Stimulated activated CD4-positive, alpha-beta T cell treated with anti-CD3 and anti-CD28 coated beads, Interleukin-15, amount 100 ng/mL, for 1 hour (primary cell): ENCODE data around the gene NBL1.

ENCODE experiments used
- DNase-seq, 2 donors: peaks; one replicate each; pipeline ENCODE4 v3.0.0-alpha.2; 2020; ENCODE audit warnings: low read depth in 1 of 2, low spot score in 1 of 2

Gene NBL1, protein sequence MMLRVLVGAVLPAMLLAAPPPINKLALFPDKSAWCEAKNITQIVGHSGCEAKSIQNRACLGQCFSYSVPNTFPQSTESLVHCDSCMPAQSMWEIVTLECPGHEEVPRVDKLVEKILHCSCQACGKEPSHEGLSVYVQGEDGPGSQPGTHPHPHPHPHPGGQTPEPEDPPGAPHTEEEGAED

GRCh38 chr1:19643602-19644394 is at the start of gene NBL1:
Gene NBL1, plus strand, starts transcription at chr1:19644311. Its CDS starts 10,720 bp downstream, at chr1:19655031.
- DNase-seq, result peak; percentile 57 to 62

GRCh38 chr1:19596065-19596713 is 47.9 kb upstream of the NBL1 start:
- DNase-seq, result no peak

- DNase-seq, result peak; percentile 89 to 94
These were observed 47.2 kb upstream of the NBL1 start for GRCh38 chr1:19596714-19597495.

DNA sequence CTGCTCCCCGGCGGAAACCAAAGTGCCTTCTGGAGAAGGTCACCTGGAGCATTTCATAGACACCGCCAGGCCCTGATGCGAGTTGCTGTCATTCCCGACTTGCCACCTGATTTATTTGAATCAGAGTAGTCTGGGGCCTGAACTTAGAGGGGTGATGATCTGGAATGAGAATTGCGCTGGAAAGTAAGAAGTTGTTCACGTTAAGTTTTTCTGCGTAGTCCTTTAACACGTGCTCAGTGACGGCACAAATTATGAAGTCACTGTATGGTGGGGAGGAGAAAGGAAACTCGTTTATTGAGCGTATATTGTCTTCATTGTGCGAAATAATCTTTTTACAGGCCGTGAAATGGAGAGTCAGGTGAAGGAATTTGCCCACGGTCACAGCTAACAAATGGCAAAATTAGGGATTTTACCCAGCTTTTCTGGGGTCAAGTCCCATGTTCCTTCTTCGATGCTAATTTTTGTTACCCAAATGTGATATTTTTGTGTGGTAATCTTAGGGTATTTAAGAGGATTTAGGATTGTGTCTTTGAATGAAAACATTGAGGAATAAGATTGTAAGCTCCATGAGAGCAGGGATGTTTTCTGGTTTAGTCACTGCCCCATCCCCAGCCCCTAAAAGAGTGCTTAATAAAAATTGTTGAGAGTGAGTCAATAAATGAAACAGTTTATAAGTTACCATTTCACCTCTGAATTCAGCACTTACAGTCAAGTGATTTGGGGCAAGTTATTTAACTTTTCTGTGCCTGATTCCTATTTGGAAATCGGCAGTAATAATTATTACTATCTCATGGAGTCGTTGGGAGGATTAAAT is 46.4 kb upstream of the NBL1 start:
- DNase-seq, result peak in 1 of 2 donors; percentile 51

- no peak for DNase-seq
These were observed 44.3 kb upstream of the NBL1 start for GRCh38 chr1:19599810-19600209.

DNA sequence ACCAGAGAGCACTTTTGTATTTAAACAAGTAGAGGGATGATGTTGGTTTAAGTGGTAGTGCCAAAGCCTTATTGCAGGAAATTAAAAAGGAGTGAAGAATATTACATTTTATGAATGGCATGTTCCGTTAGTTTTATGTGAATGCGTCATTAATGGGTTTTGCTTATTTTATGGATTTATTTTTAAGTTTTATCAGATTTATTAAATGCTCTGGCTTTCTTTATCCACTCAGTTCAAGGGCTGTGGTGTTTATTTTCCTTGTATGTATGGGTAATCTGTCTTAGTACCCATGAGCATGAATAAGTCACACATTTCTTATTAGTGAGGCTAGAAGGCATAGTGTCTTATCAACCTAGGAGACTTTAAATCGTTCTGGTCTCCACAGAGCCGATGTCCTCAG is 41.6 kb upstream of the NBL1 start:
- no peak for DNase-seq

- no peak for DNase-seq
These were observed 38.1 kb upstream of the NBL1 start for GRCh38 chr1:19605967-19606366.

DNA sequence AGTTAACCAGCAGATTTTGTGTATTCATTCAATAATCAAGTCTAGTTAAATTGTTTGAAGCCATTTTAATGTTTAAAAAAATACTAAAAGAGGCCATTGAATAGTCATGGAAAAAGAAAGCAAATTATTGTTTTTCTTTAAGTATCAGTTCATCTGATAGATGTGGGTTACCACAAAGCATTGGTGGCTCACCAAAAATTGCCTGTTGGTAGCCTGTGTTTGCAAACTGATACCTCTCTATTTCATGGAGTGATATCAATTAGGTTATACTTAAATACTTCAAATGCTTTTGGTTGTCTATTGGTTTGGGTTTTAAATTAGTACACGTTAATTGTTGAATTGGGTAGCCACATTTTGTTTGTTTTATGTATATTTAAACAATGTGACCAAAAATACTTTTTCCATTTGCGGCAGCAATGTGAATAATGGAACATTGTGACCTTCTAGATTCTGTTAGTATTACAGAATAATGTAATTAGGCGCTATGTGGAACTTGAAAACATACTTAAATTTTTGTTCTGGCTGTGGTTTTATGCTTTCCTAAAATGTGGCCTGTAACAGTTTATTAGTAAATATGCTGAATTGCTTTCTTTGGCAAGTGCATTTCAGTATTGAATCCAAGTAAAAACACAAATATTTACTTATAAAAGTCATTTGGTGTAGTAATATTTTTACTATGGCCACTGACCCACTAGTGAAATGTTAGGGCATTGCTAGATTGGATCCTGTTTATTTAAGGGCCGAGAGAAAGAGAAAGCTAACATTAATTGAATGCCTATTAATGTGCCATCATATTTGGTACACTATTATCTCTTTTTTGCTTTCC is 37.1 kb upstream of the NBL1 start:
- DNase-seq, result no peak

GRCh38 chr1:19608232-19608631 is 35.9 kb upstream of the NBL1 start:
- no peak for DNase-seq

DNA sequence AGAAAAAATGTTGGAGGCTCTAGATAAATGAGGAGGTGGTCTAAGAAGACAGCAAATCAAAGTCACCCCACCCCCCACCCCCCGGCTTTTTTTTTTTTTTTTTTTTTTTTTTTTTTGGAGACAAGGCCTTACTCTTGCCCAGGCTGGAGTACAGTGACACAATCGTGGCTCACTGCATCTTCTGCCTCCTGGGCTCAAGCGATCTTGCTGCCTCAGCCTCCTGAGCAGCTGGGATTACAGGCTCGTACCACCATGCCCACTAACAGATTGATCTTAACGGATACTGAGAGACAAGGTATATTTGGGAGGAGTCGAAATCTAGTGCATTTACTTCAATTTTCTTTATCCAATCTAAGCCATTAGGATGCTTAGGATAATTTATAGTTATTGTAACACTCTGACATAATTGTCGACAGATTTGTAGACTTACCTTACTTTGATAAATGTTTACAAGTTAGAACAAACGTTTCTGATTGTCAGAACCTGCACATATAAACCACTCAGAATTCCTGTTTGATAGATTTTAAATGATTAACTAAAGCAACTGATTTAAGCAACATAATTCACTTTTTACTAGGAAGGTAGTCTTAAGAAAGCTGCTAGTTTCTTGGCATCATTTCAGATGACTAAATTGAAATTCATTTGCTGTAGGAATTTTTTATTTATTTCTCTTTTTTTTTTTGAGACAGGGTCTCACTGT is 33.7 kb upstream of the NBL1 start:
- no peak for DNase-seq

DNA sequence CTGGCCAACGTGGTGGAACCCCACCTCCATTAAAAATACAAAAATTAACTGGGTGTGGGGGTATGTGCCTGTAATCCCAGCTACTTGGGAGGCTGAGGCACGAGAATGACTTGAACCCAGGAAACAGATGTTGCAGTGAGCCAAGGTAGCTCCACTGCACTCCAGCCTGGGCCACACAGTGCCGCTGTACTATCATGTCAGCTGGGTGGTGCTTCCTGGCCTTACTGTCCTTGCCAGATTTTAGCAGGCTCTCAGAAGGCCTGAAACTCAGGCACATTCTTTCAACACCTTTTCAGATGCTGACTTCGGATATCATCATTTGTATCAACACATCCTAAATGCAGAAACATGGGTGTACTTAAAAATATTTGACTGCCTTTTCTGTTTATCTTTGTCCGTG is 31.6 kb upstream of the NBL1 start:
- no peak for DNase-seq

- no peak for DNase-seq
These were observed 30.9 kb upstream of the NBL1 start for GRCh38 chr1:19613171-19613703.

GRCh38 chr1:19615438-19615837 is 28.7 kb upstream of the NBL1 start:
- DNase-seq, result no peak

GRCh38 chr1:19616489-19616888 is 27.6 kb upstream of the NBL1 start:
- DNase-seq, result no peak

GRCh38 chr1:19617376-19617775 is 26.7 kb upstream of the NBL1 start:
- no peak for DNase-seq

DNA sequence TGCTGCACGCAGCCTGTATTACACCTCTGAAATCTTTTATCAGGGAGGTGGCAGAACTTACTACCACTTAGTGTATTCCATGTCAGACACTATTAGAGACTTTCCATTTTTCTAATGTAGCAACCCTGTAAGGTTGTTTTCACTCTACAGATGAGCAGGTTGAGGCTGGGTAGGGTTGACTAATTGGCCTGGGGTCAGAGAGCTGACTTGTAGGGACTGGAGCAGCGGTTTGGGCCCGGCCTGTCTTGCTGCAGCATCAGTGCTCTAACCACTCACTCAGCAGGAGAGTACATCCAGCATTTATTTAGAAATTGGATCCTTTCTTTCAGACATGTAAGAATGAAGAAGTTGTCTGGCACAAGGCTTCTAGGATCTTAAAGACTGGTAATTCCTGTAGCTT is 25.7 kb upstream of the NBL1 start:
- no peak for DNase-seq

GRCh38 chr1:19619697-19620384 is 24.3 kb upstream of the NBL1 start:
- no peak for DNase-seq

DNA sequence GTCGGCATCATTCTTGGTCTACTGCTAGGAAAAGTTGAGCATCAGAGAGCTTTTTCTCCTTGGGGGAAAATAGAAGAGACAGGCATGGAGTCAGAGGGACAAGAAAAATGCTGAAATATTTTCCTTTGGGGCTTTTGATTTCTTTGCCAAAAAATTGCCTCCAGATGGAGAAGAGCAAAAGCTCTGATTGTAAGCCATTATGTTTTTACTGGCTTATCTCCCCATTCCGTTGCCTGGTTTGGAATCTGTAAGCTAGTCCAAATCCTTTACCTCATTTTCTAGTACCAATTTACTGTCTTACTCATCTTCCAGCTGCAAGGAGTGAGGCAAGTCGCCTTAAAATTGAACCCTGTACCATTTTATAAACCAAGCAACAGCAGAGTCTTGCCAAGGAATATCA is 23.3 kb upstream of the NBL1 start:
- no peak for DNase-seq
